HG02852 (cell line): Measurements from ENCODE around the gene TBC1D9B.

Experiments used
- ATAC-seq: cut with Tn5 transposase; IDR thresholded peaks from one replicate; pipeline ENCODE4 v1.9.1; 2021; ENCODE audit warnings: mild to moderate bottlenecking, moderate library complexity; ENCODE audit not compliant: unreplicated experiment

The TBC1D9B gene

DNA sequence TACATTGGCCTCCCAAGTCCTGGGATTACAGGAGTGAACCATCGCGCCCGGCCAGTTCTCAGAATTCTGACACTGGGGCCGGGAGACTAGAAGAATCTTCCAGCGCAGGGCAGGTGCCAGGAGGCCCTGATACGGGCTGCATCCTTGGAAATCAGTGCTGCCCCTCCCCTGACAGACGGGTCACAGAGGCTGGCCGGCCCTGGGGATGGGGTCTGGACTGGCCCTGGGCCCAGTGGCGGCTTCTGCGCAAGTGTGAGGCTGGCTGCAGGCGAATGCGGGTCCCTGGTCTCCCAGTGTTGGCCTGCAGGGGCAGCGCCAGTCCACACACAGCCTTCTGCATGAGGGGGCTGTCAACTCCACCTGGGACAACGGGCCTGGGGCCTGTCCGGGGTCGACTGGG lies 831 bp upstream of the TBC1D9B start:
- ATAC-seq = no peak

- no peak for ATAC-seq
These were observed 722 bp downstream of the TBC1D9B start for GRCh38 chr5:179906795-179907555.

GRCh38 chr5:179906294-179906794 lies 1.4 kb downstream of the TBC1D9B start:
- ATAC-seq = no peak

DNA sequence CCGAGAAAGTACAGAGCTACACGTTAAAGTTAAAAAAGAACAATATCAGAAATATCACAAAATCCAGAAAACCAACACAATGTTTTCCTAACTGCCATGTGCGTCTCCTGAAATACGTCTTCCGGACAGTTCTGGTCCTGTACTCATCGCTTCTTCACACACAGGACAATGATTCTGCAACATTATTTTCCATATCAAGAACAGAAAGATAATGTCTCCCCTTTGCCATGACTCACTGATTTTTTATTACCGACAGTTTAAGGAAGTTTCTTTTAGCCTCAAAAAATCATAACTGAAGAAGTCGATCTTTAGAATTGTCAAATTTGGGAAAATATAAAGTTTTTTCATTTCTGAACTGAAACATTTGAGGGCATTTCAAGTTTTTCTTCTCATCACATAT lies 2.5 kb downstream of the TBC1D9B start:
- no peak for ATAC-seq

GRCh38 chr5:179904463-179905160 lies 3.1 kb downstream of the TBC1D9B start:
- ATAC-seq = no peak

DNA sequence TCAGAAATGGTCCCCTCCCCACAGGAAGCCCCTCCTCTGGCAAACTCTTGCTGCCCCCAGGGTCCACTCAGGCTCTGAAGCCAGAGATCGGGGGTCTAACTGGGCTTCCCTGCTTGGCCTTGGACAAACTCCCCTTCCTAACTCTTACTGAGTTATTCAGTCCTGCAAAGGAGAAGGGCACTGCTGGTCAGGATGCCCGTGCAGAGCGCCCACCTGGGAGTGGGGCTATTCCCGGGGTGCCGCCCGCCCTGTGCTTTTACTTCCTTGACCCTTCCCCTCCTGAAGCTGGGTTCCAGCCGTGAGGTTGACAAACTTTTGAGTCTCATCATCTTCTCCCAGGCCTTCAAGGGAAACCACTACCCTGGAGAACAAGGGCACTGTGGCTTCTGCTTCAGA lies 4.9 kb downstream of the TBC1D9B start:
- ATAC-seq = no peak

DNA sequence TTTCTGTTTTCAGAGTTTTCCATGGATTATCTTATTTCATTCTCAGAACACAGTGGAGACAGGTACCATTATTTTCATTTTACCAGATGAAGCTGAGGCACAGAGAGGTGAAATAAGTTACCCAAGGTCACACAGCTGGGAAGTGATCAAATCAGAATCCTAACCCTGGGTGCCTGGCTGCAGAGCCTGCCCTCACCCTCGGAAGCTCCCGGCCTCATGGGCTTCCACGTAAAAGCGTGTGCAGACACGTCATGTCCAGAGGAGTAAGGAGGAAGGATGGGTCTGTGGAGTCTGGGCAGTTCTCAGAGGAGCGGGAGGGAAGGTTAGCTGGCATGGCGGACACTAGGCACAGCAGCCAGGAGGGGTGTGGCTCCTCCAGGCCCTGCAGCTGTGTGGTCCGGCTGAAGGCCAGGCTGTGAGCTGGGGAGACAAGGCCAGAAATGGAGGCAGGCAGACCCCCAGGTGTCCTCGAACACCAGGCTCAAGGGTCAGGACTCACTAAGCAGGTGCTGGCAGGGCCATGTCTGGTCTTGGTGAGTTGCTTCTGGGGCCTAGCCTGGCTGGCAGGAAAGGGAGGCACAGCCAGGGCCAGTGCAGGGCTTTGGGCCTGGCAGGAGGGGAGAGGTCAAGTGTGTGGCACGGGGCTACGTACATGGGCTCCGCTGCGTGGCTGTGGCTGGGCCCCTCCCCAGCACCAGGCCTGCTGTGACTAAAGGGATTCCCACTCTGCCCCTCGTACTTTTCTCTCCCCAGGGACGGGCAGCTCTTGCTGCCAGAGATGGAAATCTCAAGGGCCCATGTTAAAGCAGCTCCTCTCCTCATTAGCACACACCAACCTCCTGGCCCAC lies 5.6 kb downstream of the TBC1D9B start:
- no peak for ATAC-seq

DNA sequence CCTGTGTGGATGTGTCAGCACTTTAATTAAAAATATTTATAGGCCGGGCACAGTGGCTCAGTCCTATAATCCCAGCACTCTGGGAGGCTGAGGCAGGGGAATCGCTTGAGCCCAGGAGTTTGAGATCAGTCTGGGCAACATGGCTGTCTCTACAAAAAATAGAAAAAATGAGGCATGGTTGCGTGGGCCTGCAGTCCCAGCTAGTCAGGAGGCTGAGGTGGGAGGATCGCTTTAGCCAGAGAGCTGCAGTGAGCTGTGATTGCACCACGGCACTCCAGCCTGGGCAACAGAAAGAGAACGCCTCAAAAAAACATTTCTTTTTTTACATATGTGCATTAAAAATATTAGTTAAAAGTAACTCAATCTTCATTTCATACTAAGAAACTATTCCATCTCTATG lies 6.2 kb downstream of the TBC1D9B start:
- ATAC-seq = no peak

GRCh38 chr5:179900711-179901110 lies 7.0 kb downstream of the TBC1D9B start:
- no peak for ATAC-seq

GRCh38 chr5:179900206-179900605 lies 7.5 kb downstream of the TBC1D9B start:
- no peak for ATAC-seq

- no peak for ATAC-seq
These were observed 11.8 kb downstream of the TBC1D9B start for GRCh38 chr5:179895861-179896260.

DNA sequence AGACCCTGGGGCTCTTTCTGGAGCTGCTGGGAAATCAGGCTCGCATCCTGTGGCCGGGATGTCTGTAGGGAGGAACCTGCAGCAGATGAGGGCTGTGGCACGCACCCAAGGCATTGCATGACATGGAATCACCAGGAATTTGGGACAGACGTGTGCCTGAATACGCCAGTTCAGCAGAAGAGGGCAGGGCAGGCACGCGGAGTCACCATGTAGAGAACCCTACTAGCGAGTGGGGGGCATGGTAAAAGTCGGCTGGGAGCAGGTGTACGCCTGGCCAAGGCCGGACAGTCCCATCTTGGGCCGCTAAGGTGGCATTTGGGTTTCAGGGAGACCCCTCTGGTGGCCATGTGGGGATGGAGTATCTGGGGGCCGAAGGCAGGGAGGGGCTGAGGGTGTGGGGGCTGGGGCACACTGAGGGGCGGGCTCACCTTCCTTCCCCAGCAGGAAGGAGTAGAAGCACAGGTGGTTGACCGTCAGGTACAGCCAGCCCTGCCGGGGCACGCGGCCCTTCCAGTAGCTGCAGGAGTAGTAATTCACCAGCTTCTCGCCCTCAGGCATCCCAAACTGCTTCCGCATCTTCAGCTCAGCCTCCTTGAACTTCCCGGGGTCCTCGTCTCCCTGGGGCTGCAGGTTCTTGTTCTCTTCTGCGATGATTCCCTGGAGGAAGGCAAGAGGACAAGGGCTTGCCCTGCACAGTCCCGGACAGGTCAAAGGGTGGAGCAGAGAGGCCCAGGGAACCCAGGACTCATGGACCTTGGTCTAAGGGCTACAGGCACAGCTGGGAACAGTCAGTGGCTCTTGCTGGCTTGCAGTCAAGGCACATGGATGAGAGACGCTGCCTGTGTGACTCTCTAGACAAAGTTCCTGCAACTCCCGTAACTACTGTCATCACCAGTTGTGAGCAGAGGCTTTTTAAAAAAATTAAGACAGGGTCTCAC lies 13.5 kb downstream of the TBC1D9B start:
- ATAC-seq = no peak

DNA sequence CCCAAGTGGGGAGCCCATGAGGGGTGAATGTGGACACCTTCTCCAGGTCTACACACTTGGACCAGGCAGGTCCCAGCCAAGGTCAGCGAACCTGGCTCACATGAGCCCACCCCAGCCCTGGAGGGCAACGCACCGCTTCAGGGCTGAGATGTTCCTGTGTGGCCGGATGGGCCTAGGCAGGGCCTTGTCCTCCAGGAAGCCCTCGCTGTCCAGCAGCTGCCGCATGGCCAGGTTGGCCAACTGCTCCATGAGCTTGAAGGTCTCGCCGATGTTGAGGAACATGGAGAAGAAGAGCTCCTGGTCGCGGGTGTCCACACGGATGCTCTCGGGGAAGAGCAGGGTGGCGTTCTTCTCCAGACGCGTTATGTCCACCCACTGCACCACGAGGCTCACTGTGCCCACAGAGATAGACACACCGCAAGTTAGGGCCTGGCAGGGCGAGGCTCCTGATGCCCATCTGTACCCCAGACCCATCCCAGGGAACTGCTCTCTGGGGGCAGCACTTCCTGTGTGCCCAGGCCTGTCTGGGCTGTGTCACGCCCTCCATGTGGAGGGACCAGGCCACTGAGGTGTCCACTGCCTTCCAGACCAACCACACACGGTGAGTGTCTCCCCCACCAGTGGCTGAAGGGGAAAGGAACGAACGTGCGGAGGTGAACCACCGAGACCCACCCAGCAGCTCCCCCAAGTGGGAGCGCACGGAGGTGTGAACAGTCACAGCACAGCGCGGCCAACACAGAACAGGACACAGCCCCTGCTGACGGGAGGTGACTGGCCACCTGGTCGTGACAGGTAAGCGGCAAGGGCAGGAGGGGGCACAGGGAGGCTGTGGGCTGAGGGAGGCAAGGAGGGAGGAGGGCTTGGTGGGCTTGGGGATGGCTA lies 14.4 kb downstream of the TBC1D9B start:
- no peak for ATAC-seq

DNA sequence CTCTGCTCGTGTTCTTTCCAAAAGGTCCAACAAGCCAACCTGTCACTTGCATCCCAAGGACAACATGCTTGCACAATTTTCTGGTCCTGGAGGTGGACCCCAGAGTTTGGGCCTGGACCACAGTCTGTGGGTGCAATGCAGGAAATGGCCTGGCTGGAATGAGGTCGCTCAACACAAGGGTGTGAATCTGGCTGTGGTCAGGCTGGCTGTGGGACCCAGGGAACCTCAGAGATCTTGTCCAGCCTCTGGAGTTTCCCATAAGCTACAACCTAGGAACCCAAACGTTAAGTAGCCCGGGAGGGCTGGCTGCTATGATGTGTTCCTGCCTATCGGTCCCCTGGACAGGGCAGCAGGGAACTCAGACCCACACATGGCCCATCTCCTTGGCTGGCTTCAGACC lies 15.4 kb downstream of the TBC1D9B start:
- ATAC-seq = no peak

GRCh38 chr5:179890751-179891682 lies 16.7 kb downstream of the TBC1D9B start:
- ATAC-seq = no peak

GRCh38 chr5:179889885-179890284 lies 17.8 kb downstream of the TBC1D9B start:
- no peak for ATAC-seq

- ATAC-seq = no peak
These were observed 19.9 kb downstream of the TBC1D9B start for GRCh38 chr5:179887802-179888201.

GRCh38 chr5:179887095-179887494 lies 20.6 kb downstream of the TBC1D9B start:
- no peak for ATAC-seq
